HTERT RPE-1 (cell line): ENCODE measurements around the gene OBSCN.

Experiments
- in situ Hi-C: fragments of 300-500 bp; cut with MboI; formaldehyde crosslinking; loops from 4 replicates; pipeline ENCODE4 v1.14.3; 2020; ENCODE audit warnings: low sequenced_read_pairs

Gene OBSCN

GRCh38 chr1:228350179-228350742 is 142.4 kb downstream of the OBSCN start:
- in situ Hi-C loops: no loop called here

- in situ Hi-C loops: no loop called here
These were observed 143.3 kb downstream of the OBSCN start for GRCh38 chr1:228350831-228351781.

- in situ Hi-C loops: no loop called here
These were observed 144.0 kb downstream of the OBSCN start for GRCh38 chr1:228351850-228352249.

GRCh38 chr1:228352677-228353481 is 145.0 kb downstream of the OBSCN start:
- in situ Hi-C loops: no loop called here

- in situ Hi-C loops: no loop called here
These were observed 145.9 kb downstream of the OBSCN start for GRCh38 chr1:228353601-228354371.

GRCh38 chr1:228354390-228355320 is 146.8 kb downstream of the OBSCN start:
- in situ Hi-C loops: no loop called here

GRCh38 chr1:228356897-228357680 is 149.2 kb downstream of the OBSCN start:
- in situ Hi-C loops: no loop called here

- in situ Hi-C loops: no loop called here
These were observed 150.4 kb downstream of the OBSCN start for GRCh38 chr1:228358039-228358763.

GRCh38 chr1:228358764-228359612 is 151.1 kb downstream of the OBSCN start:
- in situ Hi-C loops: no loop called here

- in situ Hi-C loops: no loop called here
These were observed 152.0 kb downstream of the OBSCN start for GRCh38 chr1:228359613-228360532.

GRCh38 chr1:228360533-228361313 is 152.9 kb downstream of the OBSCN start:
- in situ Hi-C loops: no loop called here

- in situ Hi-C loops: no loop called here
These were observed 153.7 kb downstream of the OBSCN start for GRCh38 chr1:228361314-228362140.

GRCh38 chr1:228362141-228362883 is 154.5 kb downstream of the OBSCN start:
- in situ Hi-C loops: no loop called here

- in situ Hi-C loops: no loop called here
These were observed 155.1 kb downstream of the OBSCN start for GRCh38 chr1:228362884-228363450.
